ENCODE measurements around the gene GPC1. TPM values are rescaled to one million over a fixed set of nuclear protein-coding genes. Genes with fewer than 3 reads are reported as not detected.

GPC1 gene
- total and polyA plus RNA-seq, 2 donors (not counting 1 experiment from before 2014, with no cell fraction given): 1.2 to 3.3 TPM

DNA sequence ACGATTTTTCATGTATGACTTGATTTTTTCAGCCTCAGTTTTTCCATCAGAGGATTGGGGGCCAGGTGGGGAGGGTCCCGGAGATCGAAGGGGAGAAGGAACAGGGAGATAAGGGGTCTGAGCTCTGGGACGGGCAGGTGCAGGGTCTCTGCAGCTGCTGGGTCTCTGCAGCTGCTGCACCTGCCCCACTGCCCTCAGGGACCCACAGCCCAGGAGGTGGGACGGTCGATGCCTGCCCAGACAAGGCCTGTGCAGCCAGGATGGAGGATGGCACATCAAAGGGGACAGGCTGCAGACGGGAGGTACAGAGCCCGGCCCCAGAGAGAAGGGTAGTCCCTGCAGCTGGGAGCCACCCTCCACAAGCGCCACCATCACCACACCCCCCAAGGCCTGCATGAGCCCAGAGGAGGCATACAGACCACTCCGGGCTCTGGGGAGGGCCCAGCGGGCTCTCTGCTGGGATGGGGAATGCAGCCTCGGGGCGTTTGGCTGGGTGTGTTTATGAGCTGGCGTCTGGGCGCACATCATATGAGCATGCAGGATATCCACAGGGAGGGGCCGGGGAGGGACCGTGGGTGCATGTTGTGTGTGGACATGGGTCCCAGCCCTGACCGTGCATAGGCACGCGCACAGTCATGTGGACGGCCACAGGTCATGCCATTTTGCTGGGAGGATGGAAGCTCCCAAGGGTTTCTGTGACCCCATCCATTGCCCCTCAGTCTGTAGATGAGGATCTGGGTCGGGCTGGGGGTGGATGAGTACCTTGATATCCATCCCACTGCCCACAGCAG is 34.9 kb upstream of the GPC1 start:
- H3K4me2 ChIP-seq (replicated peaks; ENCODE audit: low read depth, low read length, poor library complexity, severe bottlenecking): no peak overlapping the region
- no peaks in the 10 kb centered on the region for H3K27me3 ChIP-seq (replicated peaks in 1 of 4; ENCODE audit: control extremely low read depth in 1 of 4, control insufficient read depth in 3 of 4, insufficient read depth in 4 of 4, low read length in 3 of 4)
- H3K36me3 ChIP-seq (replicated peaks in 1 of 2; ENCODE audit: control extremely low read depth in 1 of 2, control insufficient read depth in 1 of 2, extremely low read depth in 1 of 2, insufficient read depth in 2 of 2, low read length in 1 of 2): no peaks in the 10 kb centered on the region
- H3K27ac Mint-ChIP-seq: peak overlapping the region; percentile 20
- ATAC-seq (ENCODE audit: low read depth) (no peak), DNase-seq (no peak)
- no peak overlapping the region for H3K4me3 ChIP-seq (ENCODE audit: control extremely low read depth in 1 of 5, extremely low read depth in 1 of 5, insufficient read depth in 1 of 5, low read depth in 2 of 5, low read length in 4 of 5)
- no peak overlapping the region for H2AFZ ChIP-seq (ENCODE audit: insufficient read depth, low read depth, low read length, poor library complexity, severe bottlenecking)
- no peaks in the 10 kb centered on the region for H3K9me3 Mint-ChIP-seq (ENCODE audit: insufficient read depth)
- no peaks in the 10 kb centered on the region for H4K20me1 ChIP-seq (ENCODE audit: control insufficient read depth, insufficient read depth, low read length, poor library complexity, severe bottlenecking)
- H3K4me3 Mint-ChIP-seq: no peak overlapping the region
- H3K9me3 ChIP-seq (ENCODE audit: control extremely low read depth in 1 of 3, control insufficient read depth in 2 of 3, insufficient read depth in 1 of 3, low read length in 2 of 3): no peaks in the 10 kb centered on the region
- H3K9ac ChIP-seq (ENCODE audit: low read length): no peak overlapping the region
- peaks cover 4% of the 10 kb centered on the region for H3K27me3 Mint-ChIP-seq
- no peaks in the 10 kb centered on the region for H3K4me1 Mint-ChIP-seq
- no peaks in the 10 kb centered on the region for H3K79me2 ChIP-seq (ENCODE audit: control insufficient read depth, insufficient read depth, low read length)
- CTCF ChIA-PET: no interaction called here
- H3K4me1 ChIP-seq (ENCODE audit: control insufficient read depth in 2 of 2, insufficient read depth in 2 of 2, low read length in 2 of 2): no peaks in the 10 kb centered on the region
- 92% methylated on average over 18 of the region's 22 CpGs for WGBS (ENCODE audit: insufficient coverage)
- TF ChIP-seq, protein P1, sequence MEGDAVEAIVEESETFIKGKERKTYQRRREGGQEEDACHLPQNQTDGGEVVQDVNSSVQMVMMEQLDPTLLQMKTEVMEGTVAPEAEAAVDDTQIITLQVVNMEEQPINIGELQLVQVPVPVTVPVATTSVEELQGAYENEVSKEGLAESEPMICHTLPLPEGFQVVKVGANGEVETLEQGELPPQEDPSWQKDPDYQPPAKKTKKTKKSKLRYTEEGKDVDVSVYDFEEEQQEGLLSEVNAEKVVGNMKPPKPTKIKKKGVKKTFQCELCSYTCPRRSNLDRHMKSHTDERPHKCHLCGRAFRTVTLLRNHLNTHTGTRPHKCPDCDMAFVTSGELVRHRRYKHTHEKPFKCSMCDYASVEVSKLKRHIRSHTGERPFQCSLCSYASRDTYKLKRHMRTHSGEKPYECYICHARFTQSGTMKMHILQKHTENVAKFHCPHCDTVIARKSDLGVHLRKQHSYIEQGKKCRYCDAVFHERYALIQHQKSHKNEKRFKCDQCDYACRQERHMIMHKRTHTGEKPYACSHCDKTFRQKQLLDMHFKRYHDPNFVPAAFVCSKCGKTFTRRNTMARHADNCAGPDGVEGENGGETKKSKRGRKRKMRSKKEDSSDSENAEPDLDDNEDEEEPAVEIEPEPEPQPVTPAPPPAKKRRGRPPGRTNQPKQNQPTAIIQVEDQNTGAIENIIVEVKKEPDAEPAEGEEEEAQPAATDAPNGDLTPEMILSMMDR (IDR thresholded peaks at IDR 0.05): no peak
- no peak for TF ChIP-seq EZH2 (IDR thresholded peaks at IDR 0.05; ENCODE audit: borderline replicate concordance, insufficient read depth, low read depth, low read length, poor library complexity, severe bottlenecking)
- intact Hi-C loops (cut with micrococcal nuclease): no loop called here
- no peak overlapping the region for H3K27ac ChIP-seq (ENCODE audit: low read length in 2 of 2)
- POLR2A ChIA-PET: no interaction called here

DNA sequence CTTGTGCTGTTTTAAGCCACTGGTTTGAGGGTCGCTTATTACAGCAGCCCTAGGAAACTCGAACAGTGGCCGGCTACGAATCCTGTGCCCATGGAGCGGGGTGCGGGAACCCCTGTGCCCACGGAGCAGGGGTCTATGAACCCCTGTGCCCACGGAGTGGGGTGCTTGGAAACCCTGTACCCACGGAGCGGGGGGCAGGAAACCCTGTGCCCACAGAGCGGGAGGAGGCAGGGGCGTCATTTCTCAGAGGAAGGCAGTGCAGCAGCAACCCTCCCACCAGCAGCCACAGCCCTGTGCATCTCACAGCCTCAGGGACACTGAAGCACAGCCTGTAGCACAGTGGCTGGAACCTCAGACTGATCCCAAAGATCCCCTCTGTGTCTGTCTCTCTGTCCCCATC is 34.2 kb upstream of the GPC1 start:
- POLR2A ChIA-PET: no interaction called here
- no peaks in the 10 kb centered on the region for H3K4me1 ChIP-seq (ENCODE audit: control insufficient read depth in 2 of 2, insufficient read depth in 2 of 2, low read length in 2 of 2)
- no peaks in the 10 kb centered on the region for H3K9me3 Mint-ChIP-seq (ENCODE audit: insufficient read depth)
- H3K27ac Mint-ChIP-seq: no peak overlapping the region
- no peak overlapping the region for H2AFZ ChIP-seq (ENCODE audit: insufficient read depth, low read depth, low read length, poor library complexity, severe bottlenecking)
- no peaks in the 10 kb centered on the region for H3K9me3 ChIP-seq (ENCODE audit: control extremely low read depth in 1 of 3, control insufficient read depth in 2 of 3, insufficient read depth in 1 of 3, low read length in 2 of 3)
- no peak overlapping the region for H3K4me3 ChIP-seq (ENCODE audit: control extremely low read depth in 1 of 5, extremely low read depth in 1 of 5, insufficient read depth in 1 of 5, low read depth in 2 of 5, low read length in 4 of 5)
- intact Hi-C loops (cut with micrococcal nuclease): no loop called here
- ATAC-seq (ENCODE audit: low read depth) (no peak), DNase-seq (no peak)
- no peak for TF ChIP-seq EZH2 (IDR thresholded peaks at IDR 0.05; ENCODE audit: borderline replicate concordance, insufficient read depth, low read depth, low read length, poor library complexity, severe bottlenecking)
- TF ChIP-seq, protein P1 (IDR thresholded peaks at IDR 0.05): no peak
- H4K20me1 ChIP-seq (ENCODE audit: control insufficient read depth, insufficient read depth, low read length, poor library complexity, severe bottlenecking): no peaks in the 10 kb centered on the region
- H3K36me3 ChIP-seq (replicated peaks in 1 of 2; ENCODE audit: control extremely low read depth in 1 of 2, control insufficient read depth in 1 of 2, extremely low read depth in 1 of 2, insufficient read depth in 2 of 2, low read length in 1 of 2): no peaks in the 10 kb centered on the region
- no peak overlapping the region for H3K4me2 ChIP-seq (replicated peaks; ENCODE audit: low read depth, low read length, poor library complexity, severe bottlenecking)
- H3K27me3 ChIP-seq (replicated peaks in 1 of 4; ENCODE audit: control extremely low read depth in 1 of 4, control insufficient read depth in 3 of 4, insufficient read depth in 4 of 4, low read length in 3 of 4): no peaks in the 10 kb centered on the region
- 62% methylated on average over 12 of the region's 12 CpGs for WGBS (ENCODE audit: insufficient coverage)
- H3K27me3 Mint-ChIP-seq: peaks cover 8% of the 10 kb centered on the region
- no peak overlapping the region for H3K27ac ChIP-seq (ENCODE audit: low read length in 2 of 2)
- CTCF ChIA-PET: no interaction called here
- H3K79me2 ChIP-seq (ENCODE audit: control insufficient read depth, insufficient read depth, low read length): no peaks in the 10 kb centered on the region
- no peaks in the 10 kb centered on the region for H3K4me1 Mint-ChIP-seq
- H3K4me3 Mint-ChIP-seq: no peak overlapping the region
- H3K9ac ChIP-seq (ENCODE audit: low read length): no peak overlapping the region
